ENCODE measurements around the gene GABARAP. TPM values are rescaled to one million over a fixed set of nuclear protein-coding genes. Genes with fewer than 3 reads are reported as not detected.

Gene GABARAP
- total and polyA plus RNA-seq, 2 of the 13 experiments (the other 11 are each of a cell fraction or from before 2014, with no cell fraction given): 161 to 310 TPM

GRCh38 chr17:7239091-7240027 lies 2.9 kb downstream of the GABARAP start, which contains the start of gene PHF23 (continued):
- TF ChIP-seq, protein P1, sequence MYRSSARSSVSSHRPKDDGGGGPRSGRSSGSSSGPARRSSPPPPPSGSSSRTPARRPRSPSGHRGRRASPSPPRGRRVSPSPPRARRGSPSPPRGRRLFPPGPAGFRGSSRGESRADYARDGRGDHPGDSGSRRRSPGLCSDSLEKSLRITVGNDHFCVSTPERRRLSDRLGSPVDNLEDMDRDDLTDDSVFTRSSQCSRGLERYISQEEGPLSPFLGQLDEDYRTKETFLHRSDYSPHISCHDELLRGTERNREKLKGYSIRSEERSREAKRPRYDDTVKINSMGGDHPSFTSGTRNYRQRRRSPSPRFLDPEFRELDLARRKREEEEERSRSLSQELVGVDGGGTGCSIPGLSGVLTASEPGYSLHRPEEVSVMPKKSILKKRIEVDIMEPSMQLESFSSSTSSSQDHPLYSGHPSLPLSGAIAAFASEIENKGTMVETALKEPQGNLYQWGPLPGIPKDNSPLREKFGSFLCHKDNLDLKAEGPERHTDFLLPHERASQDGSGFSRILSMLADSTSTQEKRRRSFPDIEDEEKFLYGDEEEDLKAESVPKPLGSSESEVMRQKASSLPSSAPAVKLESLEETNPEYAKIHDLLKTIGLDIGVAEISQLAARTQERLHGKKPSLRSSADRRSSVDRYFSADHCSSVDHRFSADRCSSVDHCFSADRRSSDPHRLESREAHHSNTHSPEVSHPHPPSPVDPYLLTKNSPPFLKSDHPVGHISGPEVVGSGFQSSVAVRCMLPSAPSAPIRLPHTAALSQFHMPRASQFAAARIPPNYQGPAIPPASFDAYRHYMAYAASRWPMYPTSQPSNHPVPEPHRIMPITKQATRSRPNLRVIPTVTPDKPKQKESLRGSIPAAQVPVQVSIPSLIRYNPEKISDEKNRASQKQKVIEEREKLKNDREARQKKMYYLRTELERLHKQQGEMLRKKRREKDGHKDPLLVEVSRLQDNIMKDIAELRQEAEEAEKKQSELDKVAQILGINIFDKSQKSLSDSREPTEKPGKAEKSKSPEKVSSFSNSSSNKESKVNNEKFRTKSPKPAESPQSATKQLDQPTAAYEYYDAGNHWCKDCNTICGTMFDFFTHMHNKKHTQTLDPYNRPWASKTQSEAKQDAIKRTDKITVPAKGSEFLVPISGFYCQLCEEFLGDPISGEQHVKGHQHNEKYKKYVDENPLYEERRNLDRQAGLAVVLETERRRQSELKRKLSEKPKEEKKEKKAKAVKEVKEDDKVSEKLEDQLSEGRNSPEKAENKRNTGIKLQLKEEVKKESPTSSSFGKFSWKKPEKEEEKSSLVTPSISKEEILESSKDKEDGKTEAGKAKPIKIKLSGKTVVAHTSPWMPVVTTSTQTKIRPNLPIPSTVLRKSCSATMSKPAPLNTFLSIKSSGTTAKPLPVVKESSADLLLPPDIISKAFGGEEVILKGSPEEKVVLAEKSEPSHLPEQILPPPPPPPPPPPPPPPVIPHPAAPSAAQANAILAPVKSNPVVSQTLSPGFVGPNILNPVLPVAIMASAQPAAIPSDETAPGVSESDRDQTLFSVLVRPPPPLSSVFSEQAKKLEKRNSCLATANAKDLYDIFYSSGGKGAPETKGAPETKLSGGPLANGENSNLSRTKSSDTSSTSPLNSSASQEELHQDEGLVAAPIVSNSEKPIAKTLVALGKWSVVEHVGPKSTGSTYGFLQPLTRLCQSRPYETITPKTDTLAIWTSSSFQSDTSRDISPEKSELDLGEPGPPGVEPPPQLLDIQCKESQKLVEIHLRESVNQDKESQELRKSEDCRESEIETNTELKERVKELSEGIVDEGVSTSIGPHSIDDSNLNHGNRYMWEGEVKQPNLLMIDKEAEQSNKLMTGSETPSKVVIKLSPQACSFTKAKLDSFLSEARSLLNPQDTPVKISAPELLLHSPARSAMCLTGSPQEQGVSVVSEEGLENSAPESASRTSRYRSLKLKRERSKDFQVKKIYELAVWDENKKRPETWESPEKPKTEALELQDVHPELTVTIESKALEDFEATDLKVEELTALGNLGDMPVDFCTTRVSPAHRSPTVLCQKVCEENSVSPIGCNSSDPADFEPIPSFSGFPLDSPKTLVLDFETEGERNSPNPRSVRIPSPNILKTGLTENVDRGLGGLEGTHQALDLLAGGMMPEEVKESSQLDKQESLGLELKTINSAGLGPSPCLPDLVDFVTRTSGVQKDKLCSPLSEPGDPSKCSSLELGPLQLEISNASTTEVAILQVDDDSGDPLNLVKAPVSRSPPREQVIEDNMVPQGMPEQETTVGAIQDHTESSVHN (CRISPR knock-in tag; IDR thresholded peaks at IDR 0.05): peak; percentile 72; the same call in 1 of the 2 replicates
- TF ChIP-seq ZNF33A (CRISPR knock-in tag; IDR thresholded peaks at IDR 0.05; ENCODE audit: borderline replicate concordance) (no peak), ZNF687 (CRISPR knock-in tag; IDR thresholded peaks at IDR 0.05) (peak; percentile 75), MEIS2 (CRISPR knock-in tag; IDR thresholded peaks at IDR 0.05) (no peak), MAFK (conservative IDR thresholded peaks at IDR 0.05 in 1 of 2, IDR thresholded peaks at IDR 0.05 in 1 of 2; ENCODE audit: low read length in 2 of 2) (no peak), ZNF30 (CRISPR knock-in tag; IDR thresholded peaks at IDR 0.05) (no peak), CEBPG (CRISPR knock-in tag; IDR thresholded peaks at IDR 0.05) (no peak), TEF (CRISPR knock-in tag; IDR thresholded peaks at IDR 0.05) (no peak), DNMT3B (CRISPR knock-in tag; conservative IDR thresholded peaks at IDR 0.05) (no peak), ERF (CRISPR knock-in tag; IDR thresholded peaks at IDR 0.05) (no peak), CEBPB (IDR thresholded peaks at IDR 0.05; ENCODE audit: borderline replicate concordance, low read depth, low read length) (no peak), MZF1 (CRISPR knock-in tag; IDR thresholded peaks at IDR 0.05; ENCODE audit: borderline replicate concordance) (no peak), IRF9 (CRISPR knock-in tag; IDR thresholded peaks at IDR 0.05; ENCODE audit: borderline replicate concordance) (no peak; the same call in 1 of the 2 replicates), ZFYVE20 (CRISPR knock-in tag; IDR thresholded peaks at IDR 0.05; ENCODE audit: borderline replicate concordance, low read depth) (no peak)
